Fibroblast of villous mesenchyme (primary cell): ENCODE data around the gene CFAP20DC. TPM values are rescaled to one million over a fixed set of nuclear protein-coding genes. Genes with fewer than 3 reads are reported as not detected.

Experiments
- DNase-seq: peaks from one replicate; pipeline ENCODE4 v3.0.0-alpha.2; 2010; ENCODE audit warnings: low read depth
- H3K4me3 ChIP-seq: 2 replicates; pipeline ENCODE4 v1.5.1; 2011; ENCODE audit warnings: low read depth, mild to moderate bottlenecking, low read length
- CTCF ChIP-seq: IDR thresholded peaks from 2 replicates; pipeline ENCODE4 v1.5.1; 2012; ENCODE audit warnings: low read depth, mild to moderate bottlenecking, low read length; ENCODE audit not compliant: insufficient read depth
- total RNA-seq: library from RNA; depleted of rRNA; stranded (reverse); fragments of >200 nt; gene quantifications from 2 replicates; pipeline ENCODE4 v1.2.3, GENCODE V29; 2012

Gene CFAP20DC
- total RNA-seq, 1 donor = 1.7 TPM

GRCh38 chr3:58994746-58995330, 55.0 kb downstream of the CFAP20DC start:
- H3K4me3 ChIP-seq = no peak overlapping the region
- DNase-seq = peak; percentile 72
- TF ChIP-seq CTCF = peak; percentile 84

GRCh38 chr3:58993547-58993946, 56.3 kb downstream of the CFAP20DC start:
- no peak for TF ChIP-seq CTCF
- H3K4me3 ChIP-seq = no peak overlapping the region
- DNase-seq = no peak

- no peak for TF ChIP-seq CTCF
- no peak overlapping the region for H3K4me3 ChIP-seq
- no peak for DNase-seq
These were observed 58.2 kb downstream of the CFAP20DC start for GRCh38 chr3:58991623-58992022.

GRCh38 chr3:58991026-58991425, 58.8 kb downstream of the CFAP20DC start:
- no peak for DNase-seq
- no peak overlapping the region for H3K4me3 ChIP-seq
- TF ChIP-seq CTCF = no peak

- TF ChIP-seq CTCF = no peak
- no peak for DNase-seq
- no peak overlapping the region for H3K4me3 ChIP-seq
These were observed 59.9 kb downstream of the CFAP20DC start for GRCh38 chr3:58989955-58990354.

GRCh38 chr3:58989163-58989562, 60.7 kb downstream of the CFAP20DC start:
- H3K4me3 ChIP-seq = no peak overlapping the region
- DNase-seq = peak; percentile 29
- no peak for TF ChIP-seq CTCF

GRCh38 chr3:58988041-58988440, 61.8 kb downstream of the CFAP20DC start:
- DNase-seq = no peak
- no peak for TF ChIP-seq CTCF
- no peak overlapping the region for H3K4me3 ChIP-seq
